OCI-LY7 (cell line): Measurements from ENCODE around the gene AARSD1. TPM values are rescaled to one million over a fixed set of nuclear protein-coding genes. Genes with fewer than 3 reads are reported as not detected.

Experiments used
- BruUV-seq: library from RNA; stranded (reverse); fragments of 400-500 nt; replicated peaks from 2 replicates; lab custom pipeline; 2021; lab: Mats Ljungman, UMichigan
- CTCF ChIA-PET: fragments of 300-600 bp; sonication (Branson Sonifier 250); formaldehyde crosslinking; loops from one replicate; lab custom pipeline; 2022; ENCODE audit warnings: antibody characterized with exemption; ENCODE audit not compliant: unreplicated experiment; lab: Charles Lee
- POLR2A ChIA-PET: fragments of 300-600 bp; sonication (Branson Sonifier 250); formaldehyde crosslinking; loops from one replicate; lab custom pipeline; 2022; ENCODE audit warnings: antibody characterized with exemption; lab: Charles Lee
- DNase-seq: peaks from one replicate; pipeline ENCODE4 v3.0.0-alpha.2; 2015; ENCODE audit warnings: low spot score
- H2AFZ ChIP-seq: fragments of 200-600 bp; sonication (generic), shearing (Covaris generic); 2 replicates; pipeline ENCODE4 v1.6.1; 2014; ENCODE audit warnings: mild to moderate bottlenecking, antibody characterized with exemption, low read length, moderate library complexity
- H3K27ac ChIP-seq: fragments of 200-600 bp; sonication (generic); 2 replicates; pipeline ENCODE4 v1.5.1; 2014; ENCODE audit warnings: mixed run types, low read depth, mild to moderate bottlenecking, moderate library complexity, low read length, inconsistent platforms; ENCODE audit not compliant: poor library complexity, severe bottlenecking
- H3K36me3 ChIP-seq: fragments of 200-600 bp; sonication (generic); 2 replicates; pipeline ENCODE4 v1.6.1; 2014; ENCODE audit warnings: mild to moderate bottlenecking, antibody characterized with exemption, low read length, moderate library complexity, mixed read lengths; ENCODE audit not compliant: insufficient read depth
- H3K4me1 ChIP-seq: fragments of 200-600 bp; sonication (generic); 2 replicates; pipeline ENCODE4 v1.5.1; 2014; ENCODE audit warnings: mild to moderate bottlenecking, low read length; ENCODE audit not compliant: insufficient read depth, poor library complexity, severe bottlenecking
- H3K4me2 ChIP-seq: fragments of 200-600 bp; sonication (generic); 2 replicates; pipeline ENCODE4 v1.6.1; 2014; ENCODE audit warnings: mild to moderate bottlenecking, low read length
- H3K4me3 ChIP-seq: fragments of 200-600 bp; sonication (generic); 2 replicates; pipeline ENCODE4 v1.5.1; 2014; ENCODE audit warnings: mild to moderate bottlenecking, low read depth, low read length; ENCODE audit not compliant: poor library complexity, severe bottlenecking
- H3K79me2 ChIP-seq: fragments of 200-600 bp; sonication (generic); 2 replicates; pipeline ENCODE4 v1.6.1; 2016; ENCODE audit warnings: low read depth, mild to moderate bottlenecking, low read length, moderate library complexity, mixed read lengths; ENCODE audit not compliant: insufficient read depth
- H3K9me2 ChIP-seq: fragments of 200-600 bp; sonication (generic); 2 replicates; pipeline ENCODE4 v1.6.1; 2016; ENCODE audit warnings: mild to moderate bottlenecking, low read length, mixed read lengths; ENCODE audit not compliant: insufficient read depth
- H3K9me3 ChIP-seq: fragments of 200-600 bp; sonication (generic); 2 replicates; pipeline ENCODE4 v1.6.1; 2014; ENCODE audit warnings: mild to moderate bottlenecking, mixed run types, low read length, mixed read lengths
- H4K20me1 ChIP-seq: fragments of 200-600 bp; sonication (generic); 2 replicates; pipeline ENCODE4 v1.6.1; 2014; ENCODE audit warnings: mild to moderate bottlenecking, antibody characterized with exemption, low read length, moderate library complexity, mixed read lengths; ENCODE audit not compliant: insufficient read depth
- EZH2phosphoT487 ChIP-seq: fragments of 200-600 bp; sonication (generic); IDR thresholded peaks from 2 replicates; pipeline ENCODE4 v1.6.1; 2018; ENCODE audit warnings: low read depth, borderline replicate concordance, mild to moderate bottlenecking, mixed run types, antibody characterized with exemption, low read length, moderate library complexity, mixed read lengths
- intact Hi-C: fragments of 100-400 bp; cut with micrococcal nuclease; formaldehyde crosslinking; loops from one replicate; pipeline ENCODE4 v1.10.0; 2022; ENCODE audit not compliant: unreplicated experiment
- total RNA-seq, 2 experiments: library from RNA; depleted of rRNA in 1 of 2; stranded (reverse); fragments of >200 nt in 1 of 2; shearing (Covaris generic) in 1 of 2; gene quantifications; 2 replicates each; pipeline ENCODE4 v1.2.3, GENCODE V29; 2014 to 2022
- TF ChIP-seq, protein P1 (sequence below): fragments of 200-600 bp; sonication (generic); conservative IDR thresholded peaks from 2 replicates; pipeline ENCODE4 v1.5.1; 2014; ENCODE audit warnings: mild to moderate bottlenecking, antibody characterized with exemption, low read length, moderate library complexity, mixed read lengths

The AARSD1 gene
- total RNA-seq, 2 experiments from 2014 or later, result 26.9 to 31.7 TPM

DNA sequence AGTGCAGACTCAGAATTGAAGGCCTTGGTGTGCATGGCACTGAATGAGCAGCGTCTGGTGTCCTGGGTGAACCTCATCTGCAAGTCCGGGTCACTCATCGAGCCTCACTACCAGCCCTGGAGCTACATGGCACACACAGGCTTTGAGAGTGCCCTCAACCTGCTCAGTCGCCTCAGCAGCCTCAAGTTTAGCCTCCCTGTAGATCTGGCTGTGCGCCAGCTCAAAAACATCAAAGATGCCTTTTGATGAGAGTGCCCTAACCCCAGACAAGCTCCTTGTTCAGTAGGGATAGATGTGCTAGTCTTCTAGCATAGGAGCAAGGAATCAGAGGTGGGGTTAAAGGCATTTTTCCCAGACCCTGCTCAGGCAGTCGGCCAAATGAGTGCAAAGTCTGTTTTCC, 27.2 kb upstream of the AARSD1 start:
- BruUV-seq, result no TSS peak
- TF ChIP-seq, protein P1, sequence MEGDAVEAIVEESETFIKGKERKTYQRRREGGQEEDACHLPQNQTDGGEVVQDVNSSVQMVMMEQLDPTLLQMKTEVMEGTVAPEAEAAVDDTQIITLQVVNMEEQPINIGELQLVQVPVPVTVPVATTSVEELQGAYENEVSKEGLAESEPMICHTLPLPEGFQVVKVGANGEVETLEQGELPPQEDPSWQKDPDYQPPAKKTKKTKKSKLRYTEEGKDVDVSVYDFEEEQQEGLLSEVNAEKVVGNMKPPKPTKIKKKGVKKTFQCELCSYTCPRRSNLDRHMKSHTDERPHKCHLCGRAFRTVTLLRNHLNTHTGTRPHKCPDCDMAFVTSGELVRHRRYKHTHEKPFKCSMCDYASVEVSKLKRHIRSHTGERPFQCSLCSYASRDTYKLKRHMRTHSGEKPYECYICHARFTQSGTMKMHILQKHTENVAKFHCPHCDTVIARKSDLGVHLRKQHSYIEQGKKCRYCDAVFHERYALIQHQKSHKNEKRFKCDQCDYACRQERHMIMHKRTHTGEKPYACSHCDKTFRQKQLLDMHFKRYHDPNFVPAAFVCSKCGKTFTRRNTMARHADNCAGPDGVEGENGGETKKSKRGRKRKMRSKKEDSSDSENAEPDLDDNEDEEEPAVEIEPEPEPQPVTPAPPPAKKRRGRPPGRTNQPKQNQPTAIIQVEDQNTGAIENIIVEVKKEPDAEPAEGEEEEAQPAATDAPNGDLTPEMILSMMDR, result no peak
- TF ChIP-seq EZH2phosphoT487, result no peak
- H3K4me2 ChIP-seq, result no peak overlapping the region
- no peak overlapping the region for H2AFZ ChIP-seq
- peaks cover 85% of the 10 kb centered on the region for H3K36me3 ChIP-seq
- H3K9me2 ChIP-seq, result no peaks in the 10 kb centered on the region
- H3K9me3 ChIP-seq, result no peaks in the 10 kb centered on the region
- no peak overlapping the region for H3K27ac ChIP-seq
- intact Hi-C loops, result no loop called here
- H3K4me1 ChIP-seq, result peaks cover 9% of the 10 kb centered on the region
- ChIA-PET POLR2A (no interaction called here), CTCF (no interaction called here)
- no peak overlapping the region for H3K4me3 ChIP-seq
- peaks cover 10% of the 10 kb centered on the region; the same call in 1 of the 2 replicates for H3K79me2 ChIP-seq
- no peaks in the 10 kb centered on the region for H4K20me1 ChIP-seq
- no peak for DNase-seq

DNA sequence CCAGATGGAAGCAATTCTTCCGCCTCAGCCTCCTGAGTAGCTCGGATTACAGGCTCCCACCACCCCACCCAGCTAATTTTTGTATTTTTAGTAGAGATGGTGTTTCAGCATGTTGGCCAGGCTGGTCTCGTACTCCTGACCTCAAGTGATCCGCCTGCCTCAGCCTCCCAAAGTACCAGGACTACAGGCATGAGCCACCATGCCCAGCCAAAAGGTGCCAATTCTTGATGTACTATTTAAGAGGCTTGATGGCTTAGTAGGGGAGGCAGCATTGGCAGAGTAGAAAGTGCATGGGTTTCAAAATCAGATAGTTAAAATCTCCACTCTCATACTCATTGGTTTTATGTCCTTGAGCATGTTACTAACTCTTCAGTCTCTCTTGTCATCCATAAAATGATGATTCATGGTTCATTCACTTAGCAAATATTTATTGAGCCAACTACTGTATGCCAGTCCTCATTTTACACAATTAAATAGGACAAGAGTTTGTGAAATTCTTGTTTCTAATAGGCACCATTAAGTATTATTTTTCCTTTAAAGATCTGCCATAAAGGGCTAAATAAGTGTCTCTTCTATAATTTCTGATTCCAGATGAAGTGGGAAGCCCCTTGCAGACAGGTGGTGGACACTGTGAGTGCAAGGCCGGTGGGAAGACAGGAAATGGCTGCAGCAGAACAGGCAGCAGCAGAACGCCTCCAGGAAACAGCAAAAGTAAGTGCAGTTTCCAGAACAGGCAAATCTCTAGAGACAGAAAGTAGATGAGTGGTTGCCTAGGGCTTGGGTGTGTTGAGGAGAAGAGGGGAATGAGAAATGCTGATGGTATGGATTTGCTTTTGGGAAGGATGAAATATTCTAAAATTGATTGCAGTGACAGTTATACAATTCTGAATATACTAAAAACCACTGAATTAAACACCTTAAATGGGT, 25.7 kb upstream of the AARSD1 start:
- ChIA-PET CTCF (no interaction called here), POLR2A (no interaction called here)
- TF ChIP-seq, protein P1, result no peak
- no peak for TF ChIP-seq EZH2phosphoT487
- no peak for DNase-seq
- Histone ChIP-seq H4K20me1 (no peaks in the 10 kb centered on the region), H3K4me1 (peaks cover 21% of the 10 kb centered on the region), H3K9me3 (no peaks in the 10 kb centered on the region), H3K4me3 (no peak overlapping the region), H3K27ac (no peak overlapping the region), H3K9me2 (no peaks in the 10 kb centered on the region), H3K4me2 (no peak overlapping the region; the same call in 1 of the 2 replicates), H3K36me3 (peaks cover 90% of the 10 kb centered on the region), H2AFZ (no peak overlapping the region), H3K79me2 (peaks cover 20% of the 10 kb centered on the region; the same call in 1 of the 2 replicates)
- intact Hi-C loops, result no loop called here
- no TSS peak for BruUV-seq

DNA sequence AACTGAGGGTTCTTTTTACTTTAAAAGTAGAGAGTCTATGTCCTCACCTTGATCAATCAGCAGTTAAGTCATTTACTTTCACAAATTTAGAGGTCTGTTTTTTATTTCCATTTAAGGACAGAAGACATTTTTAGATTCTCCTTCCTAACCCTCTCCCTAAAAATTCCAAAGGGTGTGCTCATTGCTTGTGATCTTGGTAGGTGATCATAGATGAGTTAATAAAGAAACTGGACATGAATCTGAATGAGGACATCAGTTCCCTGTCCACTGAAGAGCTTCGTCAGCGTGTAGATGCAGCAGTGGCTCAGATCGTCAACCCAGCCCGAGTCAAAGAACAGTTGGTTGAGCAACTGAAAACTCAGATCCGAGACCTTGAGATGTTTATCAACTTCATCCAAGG, 24.9 kb upstream of the AARSD1 start:
- H4K20me1 ChIP-seq, result no peaks in the 10 kb centered on the region
- no peaks in the 10 kb centered on the region for H3K9me3 ChIP-seq
- peaks cover 30% of the 10 kb centered on the region for H3K4me1 ChIP-seq
- no peak for DNase-seq
- H3K27ac ChIP-seq, result no peak overlapping the region
- peaks cover 26% of the 10 kb centered on the region; the same call in 1 of the 2 replicates for H3K79me2 ChIP-seq
- H3K9me2 ChIP-seq, result no peaks in the 10 kb centered on the region
- intact Hi-C loops, result no loop called here
- H2AFZ ChIP-seq, result no peak overlapping the region
- BruUV-seq, result no TSS peak
- H3K36me3 ChIP-seq, result peaks cover 82% of the 10 kb centered on the region
- no peak overlapping the region for H3K4me3 ChIP-seq
- POLR2A ChIA-PET, result no interaction called here
- H3K4me2 ChIP-seq, result no peak overlapping the region
- CTCF ChIA-PET, result no interaction called here
- no peak for TF ChIP-seq EZH2phosphoT487
- TF ChIP-seq, protein P1, result no peak
